SK-N-SH (cell line): Measurements from ENCODE around the gene PTPN6. TPM values are rescaled to one million over a fixed set of nuclear protein-coding genes. Genes with fewer than 3 reads are reported as not detected.

Experiments
- CTCF ChIA-PET: fragments of 300-600, 350-600 bp; formaldehyde crosslinking; extraction: SDS; loops from one replicate; lab custom pipeline; 2021; lab: Yijun Ruan, JAX
- POLR2A ChIA-PET: fragments of 350-600 bp; sonication (Branson Sonifier 250); formaldehyde crosslinking; extraction: SDS; loops from one replicate; lab custom pipeline; 2020; ENCODE audit warnings: antibody characterized with exemption, inconsistent platforms; lab: Yijun Ruan, JAX
- DNase-seq: peaks from one replicate; pipeline ENCODE4 v3.0.0; 2012
- H2AFZ ChIP-seq: fragments of 200-600 bp; sonication (generic); 2 replicates; pipeline ENCODE4 v1.8.1; 2016; ENCODE audit warnings: antibody characterized with exemption, mild to moderate bottlenecking, low read depth
- H3F3A ChIP-seq: fragments of 200-600 bp; sonication (generic); replicated peaks from 2 replicates; pipeline ENCODE3; 2016; ENCODE audit warnings: antibody characterized with exemption, mild to moderate bottlenecking; ENCODE audit not compliant: insufficient read depth
- H3K27ac ChIP-seq, 2 experiments: fragments of 200-500 bp in 1 of 2; fragments of 200-600 bp in 1 of 2; sonication (Bioruptor generic) in 1 of 2; sonication (generic), shearing (Covaris generic) in 1 of 2; 2 replicates each; pipeline versions ENCODE4 v1.5.1 to v1.6.1; 2014 to 2016; ENCODE audit warnings: low read depth in 2 of 2, inconsistent platforms in 1 of 2, low read length in 1 of 2, mild to moderate bottlenecking in 1 of 2, mixed read lengths in 1 of 2
- H3K27me3 ChIP-seq: fragments of 200-600 bp; sonication (generic), shearing (Covaris generic); 2 replicates; pipeline ENCODE4 v1.6.1; 2016; ENCODE audit warnings: mixed run types; ENCODE audit not compliant: insufficient read depth
- H3K36me3 ChIP-seq, 2 experiments: fragments of 200-500 bp in 1 of 2; fragments of 200-600 bp in 1 of 2; sonication (Bioruptor generic) in 1 of 2; sonication (generic) in 1 of 2; replicated peaks in 1 of 2; 2 replicates each; pipeline versions ENCODE3 to v1.5.1; 2014 to 2016; ENCODE audit warnings: low read length in 1 of 2, mild to moderate bottlenecking in 1 of 2; ENCODE audit not compliant: insufficient read depth in 2 of 2, control insufficient read depth in 1 of 2
- H3K4me1 ChIP-seq, 2 experiments: fragments of 200-500 bp in 1 of 2; fragments of 200-600 bp in 1 of 2; sonication (Bioruptor generic) in 1 of 2; sonication (generic), shearing (Covaris generic) in 1 of 2; 2 replicates each; pipeline versions ENCODE4 v1.5.1 to v1.6.1; 2014 to 2016; ENCODE audit warnings: low read depth in 1 of 2, low read length in 1 of 2, mixed run types in 1 of 2; ENCODE audit not compliant: insufficient read depth in 2 of 2, control insufficient read depth in 1 of 2
- H3K4me2 ChIP-seq: fragments of 200-600 bp; sonication (generic), shearing (Covaris generic); 2 replicates; pipeline ENCODE4 v1.6.1; 2017; ENCODE audit warnings: mixed run types
- H3K4me3 ChIP-seq, 2 experiments: fragments of 200-500 bp in 1 of 2; fragments of 200-600 bp in 1 of 2; sonication (Bioruptor generic) in 1 of 2; sonication (generic), shearing (Covaris generic) in 1 of 2; 2 replicates each; pipeline versions ENCODE4 v1.5.1 to v1.8.1; 2014 to 2016; ENCODE audit warnings: low read depth in 2 of 2, inconsistent platforms in 1 of 2, low read length in 1 of 2, mild to moderate bottlenecking in 1 of 2, mixed read lengths in 1 of 2, moderate library complexity in 1 of 2
- H3K79me2 ChIP-seq: fragments of 200-600 bp; sonication (generic); 2 replicates; pipeline ENCODE4 v1.8.1; 2017; ENCODE audit warnings: mild to moderate bottlenecking; ENCODE audit not compliant: insufficient read depth
- H3K9ac ChIP-seq: fragments of 200-600 bp; sonication (generic); 2 replicates; pipeline ENCODE4 v1.6.1; 2017; ENCODE audit warnings: mixed run types
- H3K9me2 ChIP-seq: fragments of 200-600 bp; sonication (generic); 2 replicates; pipeline ENCODE4 v1.6.1; 2017; ENCODE audit warnings: mixed run types
- H3K9me3 ChIP-seq: fragments of 200-600 bp; sonication (generic); 2 replicates; pipeline ENCODE4 v1.6.1; 2017; ENCODE audit warnings: mixed run types, mild to moderate bottlenecking, moderate library complexity
- H4K20me1 ChIP-seq: fragments of 200-600 bp; sonication (generic); 2 replicates; pipeline ENCODE4 v1.6.1; 2017; ENCODE audit warnings: mild to moderate bottlenecking, mixed run types; ENCODE audit not compliant: insufficient read depth
- FOXJ3 ChIP-seq: sonication (generic); formaldehyde crosslinking; IDR thresholded peaks from 2 replicates; pipeline ENCODE4 v1.5.1; 2020; ENCODE audit warnings: mild to moderate bottlenecking, missing genetic modification reagents
- FOXM1 ChIP-seq: IDR thresholded peaks from 2 replicates; pipeline ENCODE4 v1.4.0; 2012; ENCODE audit warnings: low read depth, mild to moderate bottlenecking
- NFIC ChIP-seq: IDR thresholded peaks from 2 replicates; pipeline ENCODE4 v1.4.0; 2012; ENCODE audit warnings: borderline replicate concordance
- POLR2AphosphoS5 ChIP-seq: IDR thresholded peaks from 2 replicates; pipeline ENCODE4 v1.6.1; 2012; ENCODE audit warnings: low read depth, low read length
- SIN3A ChIP-seq: IDR thresholded peaks from 2 replicates; pipeline ENCODE4 v1.6.1; 2012; ENCODE audit warnings: low read depth, mild to moderate bottlenecking, low read length, moderate library complexity, borderline replicate concordance
- TCF12 ChIP-seq: IDR thresholded peaks from 2 replicates; pipeline ENCODE4 v1.4.0; 2012
- TEAD4 ChIP-seq: IDR thresholded peaks from 2 replicates; pipeline ENCODE4 v1.4.0; 2012; ENCODE audit warnings: mild to moderate bottlenecking, borderline replicate concordance; ENCODE audit not compliant: insufficient read depth
- WGBS: methylation state at CpG from one replicate; pipeline ENCODE4 v1.1.6; 2017; ENCODE audit warnings: low lambda C conversion rate; 5-methylcytosine and 5-hydroxymethylcytosine counted together
- polyA plus RNA-seq, 3 experiments: library from polyadenylated mRNA; depleted of rRNA; stranded (reverse); fragments of >200 nt; gene quantifications; 2 replicates each; pipeline ENCODE4 v1.2.3, GENCODE V29; 2012
- TF ChIP-seq, protein P1 (sequence below): fragments of 200-600 bp; sonication (generic); IDR thresholded peaks from 2 replicates; pipeline ENCODE4 v1.6.1; 2017; ENCODE audit warnings: antibody characterized with exemption, mild to moderate bottlenecking, moderate library complexity

The PTPN6 gene
- polyA plus RNA-seq, 1 of the 3 experiments (the other 2 are of a cell fraction): 0.12 TPM

DNA sequence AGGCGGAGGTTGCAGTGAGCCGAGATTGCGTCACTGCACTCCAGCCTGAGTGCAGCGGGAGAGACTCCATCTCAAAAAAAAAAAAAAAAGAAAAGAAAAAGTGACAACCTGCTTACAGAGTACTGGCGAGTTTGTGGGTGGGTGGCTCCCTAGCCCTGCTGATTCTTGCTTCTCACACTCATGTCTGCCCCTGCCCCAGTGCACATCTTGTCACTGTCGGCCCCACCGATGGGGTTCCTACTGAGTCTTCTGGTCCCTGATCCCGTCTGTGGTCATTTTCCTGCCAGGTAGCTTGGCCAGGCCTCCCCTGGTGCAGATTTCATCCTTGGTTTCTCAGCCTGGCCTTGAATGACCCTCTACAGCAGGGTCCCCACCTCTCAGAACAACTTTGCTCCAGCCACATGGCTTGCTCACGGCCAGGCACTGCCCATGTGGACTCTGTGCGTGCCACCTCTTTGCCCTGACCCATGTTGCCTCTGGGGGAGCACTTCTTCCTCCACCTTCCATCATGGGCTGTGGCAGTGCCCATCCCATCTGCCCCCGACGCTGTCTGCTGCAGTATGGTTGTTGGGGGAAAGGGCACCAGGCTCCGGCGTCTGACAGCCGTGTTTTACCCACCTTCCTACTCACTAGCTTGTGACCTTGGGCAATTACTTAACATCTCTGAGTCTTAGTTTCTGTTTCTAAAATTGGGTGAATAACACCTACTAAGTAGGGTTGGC lies 2.1 kb upstream of the PTPN6 start:
- ChIA-PET CTCF (interaction anchor here (0.7 to 6.5 kb wide), 8 partner anchors 12 to 164 kb away, joined by 3 to 114 read pairs (median 6); partner anchors contain the start of gene C1RL), POLR2A (no interaction called here)
- no peak overlapping the region for H3K4me2 ChIP-seq
- H3K4me1 ChIP-seq: peaks cover 6 to 8% of the 10 kb centered on the region in 2 experiments; a peak in 3 of 4 replicates
- peaks cover 10% of the 10 kb centered on the region; the same call in 1 of the 2 replicates for H3K79me2 ChIP-seq
- TF ChIP-seq TEAD4: no peak
- TF ChIP-seq, protein P1, sequence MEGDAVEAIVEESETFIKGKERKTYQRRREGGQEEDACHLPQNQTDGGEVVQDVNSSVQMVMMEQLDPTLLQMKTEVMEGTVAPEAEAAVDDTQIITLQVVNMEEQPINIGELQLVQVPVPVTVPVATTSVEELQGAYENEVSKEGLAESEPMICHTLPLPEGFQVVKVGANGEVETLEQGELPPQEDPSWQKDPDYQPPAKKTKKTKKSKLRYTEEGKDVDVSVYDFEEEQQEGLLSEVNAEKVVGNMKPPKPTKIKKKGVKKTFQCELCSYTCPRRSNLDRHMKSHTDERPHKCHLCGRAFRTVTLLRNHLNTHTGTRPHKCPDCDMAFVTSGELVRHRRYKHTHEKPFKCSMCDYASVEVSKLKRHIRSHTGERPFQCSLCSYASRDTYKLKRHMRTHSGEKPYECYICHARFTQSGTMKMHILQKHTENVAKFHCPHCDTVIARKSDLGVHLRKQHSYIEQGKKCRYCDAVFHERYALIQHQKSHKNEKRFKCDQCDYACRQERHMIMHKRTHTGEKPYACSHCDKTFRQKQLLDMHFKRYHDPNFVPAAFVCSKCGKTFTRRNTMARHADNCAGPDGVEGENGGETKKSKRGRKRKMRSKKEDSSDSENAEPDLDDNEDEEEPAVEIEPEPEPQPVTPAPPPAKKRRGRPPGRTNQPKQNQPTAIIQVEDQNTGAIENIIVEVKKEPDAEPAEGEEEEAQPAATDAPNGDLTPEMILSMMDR: peak; percentile 22; the same call in 1 of the 2 replicates
- TF ChIP-seq FOXJ3 (CRISPR knock-in tag): no peak
- TF ChIP-seq SIN3A: no peak
- no peak for TF ChIP-seq POLR2AphosphoS5
- no peak for TF ChIP-seq FOXM1
- no peak for TF ChIP-seq NFIC
- H3K9ac ChIP-seq: no peak overlapping the region
- H3F3A ChIP-seq: peaks cover 9% of the 10 kb centered on the region
- no peaks in the 10 kb centered on the region for H4K20me1 ChIP-seq
- H3K27me3 ChIP-seq: no peaks in the 10 kb centered on the region
- no peak overlapping the region for H3K27ac ChIP-seq
- no peak overlapping the region for H2AFZ ChIP-seq
- no peak overlapping the region for H3K4me3 ChIP-seq
- peak; percentile 55 for DNase-seq
- no peaks in the 10 kb centered on the region for H3K9me3 ChIP-seq
- H3K9me2 ChIP-seq: no peaks in the 10 kb centered on the region
- 90% methylated on average over 15 of the region's 15 CpGs for WGBS
- peaks cover 3 to 5% of the 10 kb centered on the region in 2 experiments for H3K36me3 ChIP-seq

DNA sequence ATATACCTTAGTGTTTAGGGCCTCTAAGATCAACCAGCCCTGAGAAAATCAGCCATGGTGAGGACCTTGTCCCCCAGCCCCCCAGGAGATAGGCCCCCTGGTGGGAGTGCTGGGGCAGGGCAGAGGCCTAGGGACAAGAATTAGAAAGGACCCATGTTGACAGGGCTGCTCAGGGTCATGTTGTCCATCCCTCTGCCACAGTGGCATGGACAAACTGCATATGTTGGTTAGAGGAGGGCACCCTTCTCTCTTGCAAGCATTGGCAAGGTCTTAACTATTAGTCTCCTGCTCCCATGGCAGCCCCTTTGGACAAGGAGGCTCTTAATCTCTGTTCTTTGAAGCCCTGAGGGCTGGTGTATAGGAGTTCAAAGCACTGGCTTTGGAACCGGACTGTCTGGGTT lies 755 bp upstream of the PTPN6 start:
- TF ChIP-seq TCF12: no peak
- TF ChIP-seq, protein P1: peak; percentile 41
- ChIA-PET POLR2A (no interaction called here), CTCF (interaction anchor here (1.3 to 2.9 kb wide), 3 partner anchors 14 to 163 kb away, joined by 6 to 10 read pairs (median 6); no protein-coding TSS in a partner anchor)
- no peak overlapping the region for H3K4me3 ChIP-seq
- WGBS: 83% methylated on average over 1 of the region's 1 CpG
- no peaks in the 10 kb centered on the region for H3K9me2 ChIP-seq
- H3K36me3 ChIP-seq: peaks cover 3 to 4% of the 10 kb centered on the region in 2 experiments
- peaks cover under 1 to 3% of the 10 kb centered on the region in 2 experiments; a peak in 2 of 4 replicates for H3K4me1 ChIP-seq
- H3F3A ChIP-seq: no peaks in the 10 kb centered on the region
- H3K9me3 ChIP-seq: no peaks in the 10 kb centered on the region
- peaks cover 4% of the 10 kb centered on the region; the same call in 1 of the 2 replicates for H3K79me2 ChIP-seq
- H2AFZ ChIP-seq: no peak overlapping the region
- no peak overlapping the region for H3K4me2 ChIP-seq
- no peak overlapping the region for H3K27ac ChIP-seq
- DNase-seq: peak; percentile 62
- H4K20me1 ChIP-seq: no peaks in the 10 kb centered on the region
- no peak overlapping the region for H3K9ac ChIP-seq
- H3K27me3 ChIP-seq: no peaks in the 10 kb centered on the region
